Measurements from ENCODE around the gene OXSM.

Gene OXSM

GRCh38 chr3:25803833-25804232 lies 13.9 kb downstream of the OXSM start:
- no peak for DNase-seq (ENCODE audit: extremely low read depth in 1 of 2, low read depth in 1 of 2)

GRCh38 chr3:25804676-25805075 lies 14.8 kb downstream of the OXSM start:
- no peak for DNase-seq (ENCODE audit: extremely low read depth in 1 of 2, low read depth in 1 of 2)

- no peak for DNase-seq (ENCODE audit: extremely low read depth in 1 of 2, low read depth in 1 of 2)
These were observed 22.8 kb downstream of the OXSM start for GRCh38 chr3:25812644-25813043.

GRCh38 chr3:25817107-25817506 lies 27.2 kb downstream of the OXSM start:
- DNase-seq (ENCODE audit: extremely low read depth in 1 of 2, low read depth in 1 of 2): no peak

GRCh38 chr3:25817638-25818037 lies 27.7 kb downstream of the OXSM start:
- no peak for DNase-seq (ENCODE audit: extremely low read depth in 1 of 2, low read depth in 1 of 2)

- DNase-seq (ENCODE audit: extremely low read depth in 1 of 2, low read depth in 1 of 2): no peak
These were observed 28.4 kb downstream of the OXSM start for GRCh38 chr3:25818335-25818734.

- DNase-seq (ENCODE audit: extremely low read depth in 1 of 2, low read depth in 1 of 2): no peak
These were observed 30.5 kb downstream of the OXSM start for GRCh38 chr3:25820366-25820765.

GRCh38 chr3:25820816-25821486 lies 31.1 kb downstream of the OXSM start:
- no peak for DNase-seq (ENCODE audit: extremely low read depth in 1 of 2, low read depth in 1 of 2)

- DNase-seq (ENCODE audit: extremely low read depth in 1 of 2, low read depth in 1 of 2): no peak
These were observed 32.1 kb downstream of the OXSM start for GRCh38 chr3:25821746-25822573.

GRCh38 chr3:25823314-25823713 lies 33.4 kb downstream of the OXSM start:
- DNase-seq (ENCODE audit: extremely low read depth in 1 of 2, low read depth in 1 of 2): no peak

GRCh38 chr3:25826510-25826909 lies 36.6 kb downstream of the OXSM start:
- DNase-seq (ENCODE audit: extremely low read depth in 1 of 2, low read depth in 1 of 2): no peak

- no peak for DNase-seq (ENCODE audit: extremely low read depth in 1 of 2, low read depth in 1 of 2)
These were observed 40.7 kb downstream of the OXSM start for GRCh38 chr3:25830373-25831280.

- no peak for DNase-seq (ENCODE audit: extremely low read depth in 1 of 2, low read depth in 1 of 2)
These were observed 41.7 kb downstream of the OXSM start for GRCh38 chr3:25831578-25831977.

GRCh38 chr3:25834346-25834745 lies 44.5 kb downstream of the OXSM start:
- no peak for DNase-seq (ENCODE audit: extremely low read depth in 1 of 2, low read depth in 1 of 2)

- DNase-seq (ENCODE audit: extremely low read depth in 1 of 2, low read depth in 1 of 2): no peak
These were observed 46.7 kb downstream of the OXSM start for GRCh38 chr3:25836579-25836978.

GRCh38 chr3:25837038-25837437 lies 47.1 kb downstream of the OXSM start:
- no peak for DNase-seq (ENCODE audit: extremely low read depth in 1 of 2, low read depth in 1 of 2)

- no peak for DNase-seq (ENCODE audit: extremely low read depth in 1 of 2, low read depth in 1 of 2)
These were observed 50.2 kb downstream of the OXSM start for GRCh38 chr3:25840099-25840498.

GRCh38 chr3:25843332-25843731 lies 53.4 kb downstream of the OXSM start:
- DNase-seq (ENCODE audit: extremely low read depth in 1 of 2, low read depth in 1 of 2): no peak

Data from activated CD8-positive, alpha-beta memory T cell treated with anti-CD3 and anti-CD28 coated beads for 1 hour (primary cell).